Measurements from ENCODE around the gene HELZ. TPM values are rescaled to one million over a fixed set of nuclear protein-coding genes. Genes with fewer than 3 reads are reported as not detected.

Gene HELZ
- total and polyA plus RNA-seq, 2 donors (not counting 1 experiment from before 2014, with no cell fraction given) = 10.4 to 97.8 TPM

- Histone ChIP-seq H3K4me1 (ENCODE audit: control insufficient read depth in 2 of 2, insufficient read depth in 2 of 2, low read length in 2 of 2) (no peaks in the 10 kb centered on the region), H3K36me3 (replicated peaks in 1 of 2; ENCODE audit: control extremely low read depth in 1 of 2, control insufficient read depth in 1 of 2, extremely low read depth in 1 of 2, insufficient read depth in 2 of 2, low read length in 1 of 2) (peaks cover 0 to 32% of the 10 kb centered on the region in 2 experiments), H3K4me2 (replicated peaks; ENCODE audit: low read depth, low read length, poor library complexity, severe bottlenecking) (no peak overlapping the region), H4K20me1 (ENCODE audit: control insufficient read depth, insufficient read depth, low read length, poor library complexity, severe bottlenecking) (no peaks in the 10 kb centered on the region), H3K27ac (ENCODE audit: low read length in 2 of 2) (no peak overlapping the region), H2AFZ (ENCODE audit: insufficient read depth, low read depth, low read length, poor library complexity, severe bottlenecking) (no peak overlapping the region), H3K79me2 (ENCODE audit: control insufficient read depth, insufficient read depth, low read length) (no peaks in the 10 kb centered on the region), H3K27me3 (replicated peaks in 1 of 4; ENCODE audit: control extremely low read depth in 1 of 4, control insufficient read depth in 3 of 4, insufficient read depth in 4 of 4, low read length in 3 of 4) (no peaks in the 10 kb centered on the region), H3K4me3 (ENCODE audit: control extremely low read depth in 1 of 5, extremely low read depth in 1 of 5, insufficient read depth in 1 of 5, low read depth in 2 of 5, low read length in 4 of 5) (no peak overlapping the region), H3K9me3 (ENCODE audit: control extremely low read depth in 1 of 3, control insufficient read depth in 2 of 3, insufficient read depth in 1 of 3, low read length in 2 of 3) (no peaks in the 10 kb centered on the region), H3K9ac (ENCODE audit: low read length) (no peak overlapping the region)
- ATAC-seq (ENCODE audit: low read depth) (no peak), DNase-seq (no peak)
- no peaks in the 10 kb centered on the region for H3K27me3 Mint-ChIP-seq
- no peaks in the 10 kb centered on the region for H3K9me3 Mint-ChIP-seq (ENCODE audit: insufficient read depth)
- TF ChIP-seq EZH2 (IDR thresholded peaks at IDR 0.05; ENCODE audit: borderline replicate concordance, insufficient read depth, low read depth, low read length, poor library complexity, severe bottlenecking) (no peak), CTCF (IDR thresholded peaks at IDR 0.05) (no peak)
- POLR2A ChIA-PET = no interaction called here
- CTCF ChIA-PET = no interaction called here
- H3K27ac Mint-ChIP-seq = no peak overlapping the region
- H3K4me3 Mint-ChIP-seq = no peak overlapping the region
- intact Hi-C loops (cut with micrococcal nuclease) = no loop called here
- H3K4me1 Mint-ChIP-seq = no peaks in the 10 kb centered on the region
Observed at GRCh38 chr17:67177732-67178131, 67.3 kb downstream of the HELZ start.

GRCh38 chr17:67174190-67174589 is 70.8 kb downstream of the HELZ start:
- no peak overlapping the region for H2AFZ ChIP-seq (ENCODE audit: insufficient read depth, low read depth, low read length, poor library complexity, severe bottlenecking)
- intact Hi-C loops (cut with micrococcal nuclease) = no loop called here
- H3K9ac ChIP-seq (ENCODE audit: low read length) = no peak overlapping the region
- H3K27me3 ChIP-seq (replicated peaks in 1 of 4; ENCODE audit: control extremely low read depth in 1 of 4, control insufficient read depth in 3 of 4, insufficient read depth in 4 of 4, low read length in 3 of 4) = no peaks in the 10 kb centered on the region
- H4K20me1 ChIP-seq (ENCODE audit: control insufficient read depth, insufficient read depth, low read length, poor library complexity, severe bottlenecking) = no peaks in the 10 kb centered on the region
- POLR2A ChIA-PET = no interaction called here
- Mint-ChIP-seq H3K27ac (no peak overlapping the region), H3K9me3 (ENCODE audit: insufficient read depth) (no peaks in the 10 kb centered on the region), H3K27me3 (no peaks in the 10 kb centered on the region), H3K4me1 (peaks cover 5% of the 10 kb centered on the region), H3K4me3 (no peak overlapping the region)
- H3K4me3 ChIP-seq (ENCODE audit: control extremely low read depth in 1 of 5, extremely low read depth in 1 of 5, insufficient read depth in 1 of 5, low read depth in 2 of 5, low read length in 4 of 5) = no peak overlapping the region
- no peak overlapping the region for H3K27ac ChIP-seq (ENCODE audit: low read length in 2 of 2)
- peaks cover 0 to 40% of the 10 kb centered on the region in 2 experiments for H3K36me3 ChIP-seq (replicated peaks in 1 of 2; ENCODE audit: control extremely low read depth in 1 of 2, control insufficient read depth in 1 of 2, extremely low read depth in 1 of 2, insufficient read depth in 2 of 2, low read length in 1 of 2)
- TF ChIP-seq CTCF (IDR thresholded peaks at IDR 0.05) = no peak
- no peak for TF ChIP-seq EZH2 (IDR thresholded peaks at IDR 0.05; ENCODE audit: borderline replicate concordance, insufficient read depth, low read depth, low read length, poor library complexity, severe bottlenecking)
- no peak for ATAC-seq (ENCODE audit: low read depth)
- no peaks in the 10 kb centered on the region for H3K4me1 ChIP-seq (ENCODE audit: control insufficient read depth in 2 of 2, insufficient read depth in 2 of 2, low read length in 2 of 2)
- DNase-seq = no peak
- 100% methylated on average over 5 of the region's 5 CpGs for WGBS (ENCODE audit: insufficient coverage)
- H3K9me3 ChIP-seq (ENCODE audit: control extremely low read depth in 1 of 3, control insufficient read depth in 2 of 3, insufficient read depth in 1 of 3, low read length in 2 of 3) = no peaks in the 10 kb centered on the region
- CTCF ChIA-PET = no interaction called here
- H3K4me2 ChIP-seq (replicated peaks; ENCODE audit: low read depth, low read length, poor library complexity, severe bottlenecking) = no peak overlapping the region
- no peaks in the 10 kb centered on the region for H3K79me2 ChIP-seq (ENCODE audit: control insufficient read depth, insufficient read depth, low read length)

Measured in B cell (primary cell).